ENCODE data around the gene DPH1. TPM values are rescaled to one million over a fixed set of nuclear protein-coding genes. Genes with fewer than 3 reads are reported as not detected.

The DPH1 gene
- polyA plus RNA-seq, 2 of the 4 experiments (the other 2 are of a cell fraction) = 25.5 to 33.6 TPM

GRCh38 chr17:2087597-2088211 lies 57.8 kb downstream of the DPH1 start:
- FAIRE-seq (no peak), DNase-seq (ENCODE audit: low read depth in 1 of 2, low spot score in 1 of 2) (no peak), ATAC-seq (no peak)
- 83% methylated on average over 10 of the region's 10 CpGs for WGBS (ENCODE audit: missing lambda C conversion rate)
- Histone ChIP-seq H3K4me1 (peaks cover 27% of the 10 kb centered on the region), H3K9me3 (no peaks in the 10 kb centered on the region), H3K4me3 (no peak overlapping the region), H3K4me2 (no peak overlapping the region), H3K27ac (no peak overlapping the region)
- no peak for TF ChIP-seq TP53 (CRISPR knock-in tag; IDR thresholded peaks at IDR 0.05)
- no peak for TF ChIP-seq CHD2 (IDR thresholded peaks at IDR 0.05; ENCODE audit: low read length, partially characterized antibody)
- TF ChIP-seq CBX2 (IDR thresholded peaks at IDR 0.05; ENCODE audit: borderline replicate concordance, low read depth) = no peak
- TF ChIP-seq SREBF2 (IDR thresholded peaks at IDR 0.05) = no peak
- TF ChIP-seq JUN (IDR thresholded peaks at IDR 0.05) = no peak
- TF ChIP-seq POLR2AphosphoS2 (conservative IDR thresholded peaks at IDR 0.05; ENCODE audit: low read length) = no peak
- TF ChIP-seq HEYL (CRISPR knock-in tag; IDR thresholded peaks at IDR 0.05) = no peak
- ChIA-PET POLR2A (no interaction called here), CTCF (interaction anchor here (0.6 to 4.7 kb wide), 12 partner anchors 11 to 157 kb away, joined by 3 to 31 read pairs (median 4); partner anchors contain the start of gene HIC1)

- peaks cover 18% of the 10 kb centered on the region for H3K4me1 ChIP-seq
- H3K4me2 ChIP-seq = no peak overlapping the region
- H3K27ac ChIP-seq = no peak overlapping the region
- DNase-seq (ENCODE audit: low read depth in 1 of 2, low spot score in 1 of 2) (no peak), ATAC-seq (no peak), FAIRE-seq (no peak)
- ChIA-PET CTCF (interaction anchor here (1.0 to 4.7 kb wide), 10 partner anchors 10 to 156 kb away, joined by 3 to 31 read pairs (median 4); no protein-coding TSS in a partner anchor), POLR2A (no interaction called here)
- 90% methylated on average over 8 of the region's 8 CpGs for WGBS (ENCODE audit: missing lambda C conversion rate)
- no peak overlapping the region for H3K4me3 ChIP-seq
- no peaks in the 10 kb centered on the region for H3K9me3 ChIP-seq
- no peak for TF ChIP-seq TFCP2L1 (CRISPR knock-in tag; IDR thresholded peaks at IDR 0.05)
- no peak for TF ChIP-seq ZNF302 (CRISPR knock-in tag; IDR thresholded peaks at IDR 0.05)
- no peak for TF ChIP-seq E2F6 (IDR thresholded peaks at IDR 0.05; ENCODE audit: borderline replicate concordance, low read depth)
- no peak for TF ChIP-seq BCL3 (IDR thresholded peaks at IDR 0.05)
- no peak for TF ChIP-seq EHMT2 (IDR thresholded peaks at IDR 0.05; ENCODE audit: low read depth)
Observed at GRCh38 chr17:2089021-2089422, 59.1 kb downstream of the DPH1 start.

- Histone ChIP-seq H3K4me3 (no peak overlapping the region), H3K9me3 (no peaks in the 10 kb centered on the region), H3K4me2 (no peak overlapping the region), H3K27ac (no peak overlapping the region), H3K4me1 (peaks cover 6% of the 10 kb centered on the region)
- no peak for ATAC-seq
- WGBS (ENCODE audit: missing lambda C conversion rate) = 79% methylated on average over 8 of the region's 9 CpGs
- DNase-seq (ENCODE audit: low read depth in 1 of 2, low spot score in 1 of 2) = no peak
- ChIA-PET POLR2A (no interaction called here), CTCF (interaction anchor here (0.5 to 4.7 kb wide), 17 partner anchors 9 to 214 kb away, joined by 3 to 31 read pairs (median 3); partner anchors contain the start of genes SMG6 and SRR)
- TF ChIP-seq HOXB5 (CRISPR knock-in tag; IDR thresholded peaks at IDR 0.05) (no peak), CBX2 (IDR thresholded peaks at IDR 0.05; ENCODE audit: borderline replicate concordance, low read depth) (no peak), BCL3 (IDR thresholded peaks at IDR 0.05) (no peak), NPAS2 (CRISPR knock-in tag; IDR thresholded peaks at IDR 0.05; ENCODE audit: borderline replicate concordance) (no peak), JUN (IDR thresholded peaks at IDR 0.05) (no peak), ZFP36 (IDR thresholded peaks at IDR 0.05; ENCODE audit: borderline replicate concordance, partially characterized antibody) (no peak), ATOH8 (CRISPR knock-in tag; IDR thresholded peaks at IDR 0.05; ENCODE audit: low read depth) (no peak), FOSB (CRISPR knock-in tag; IDR thresholded peaks at IDR 0.05) (no peak), GATA3 (IDR thresholded peaks at IDR 0.05; ENCODE audit: borderline replicate concordance) (no peak), RNF2 (IDR thresholded peaks at IDR 0.05; ENCODE audit: borderline replicate concordance, low read depth) (no peak), CBX8 (IDR thresholded peaks at IDR 0.05) (no peak), ESRRA (IDR thresholded peaks at IDR 0.05; ENCODE audit: borderline replicate concordance, low read length) (no peak), ZSCAN20 (CRISPR knock-in tag; IDR thresholded peaks at IDR 0.05) (no peak), MAX (IDR thresholded peaks at IDR 0.05) (no peak)
- FAIRE-seq = no peak
Observed at GRCh38 chr17:2090210-2090641, 60.3 kb downstream of the DPH1 start.

Measured in A549 (cell line).